MM.1S (cell line): ENCODE results near the gene TNP1.

ENCODE experiments used
- DNase-seq: peaks from one replicate; pipeline ENCODE4 v3.0.0-alpha.2; 2015
- H2AFZ ChIP-seq: fragments of 300-600 bp; sonication (generic); 2 replicates; pipeline ENCODE4 v1.6.0; 2016; ENCODE audit warnings: antibody characterized with exemption, low read length
- H3F3A ChIP-seq: fragments of 300-600 bp; sonication (generic); 2 replicates; pipeline ENCODE4 v1.6.1; 2016; ENCODE audit warnings: mild to moderate bottlenecking, antibody characterized with exemption, low read length, moderate library complexity, mixed read lengths; ENCODE audit not compliant: insufficient read depth
- H3K27ac ChIP-seq: fragments of 300-600 bp; sonication (generic); 2 replicates; pipeline ENCODE4 v1.5.1; 2016; ENCODE audit warnings: mild to moderate bottlenecking, low read length
- H3K27me3 ChIP-seq: fragments of 300-600 bp; sonication (generic); replicated peaks from 2 replicates; pipeline ENCODE4 v1.6.0; 2016; ENCODE audit warnings: low read length; ENCODE audit not compliant: insufficient read depth
- H3K36me3 ChIP-seq: fragments of 300-600 bp; sonication (generic); replicated peaks from 2 replicates; pipeline ENCODE4 v1.6.1; 2016; ENCODE audit warnings: mild to moderate bottlenecking, low read length, mixed read lengths; ENCODE audit not compliant: insufficient read depth
- H3K4me1 ChIP-seq: fragments of 300-600 bp; sonication (generic); 2 replicates; pipeline ENCODE4 v1.6.1; 2016; ENCODE audit warnings: low read length, mixed read lengths
- H3K4me2 ChIP-seq: fragments of 300-600 bp; sonication (generic); 2 replicates; pipeline ENCODE4 v1.6.0; 2016; ENCODE audit warnings: low read depth, low read length
- H3K4me3 ChIP-seq: fragments of 300-600 bp; sonication (generic); 2 replicates; pipeline ENCODE4 v1.5.1; 2016; ENCODE audit warnings: low read length, mixed read lengths
- H3K79me2 ChIP-seq: fragments of 300-600 bp; sonication (generic); 2 replicates; pipeline ENCODE4 v1.6.1; 2016; ENCODE audit warnings: mixed run types, low read length, mixed read lengths
- H3K9ac ChIP-seq: fragments of 300-600 bp; sonication (generic); 2 replicates; pipeline ENCODE4 v1.6.1; 2016; ENCODE audit warnings: low read length, mixed read lengths
- H3K9me2 ChIP-seq: fragments of 300-600 bp; sonication (generic); replicated peaks from 2 replicates; pipeline ENCODE4 v1.6.1; 2016; ENCODE audit warnings: mild to moderate bottlenecking, low read length, mixed read lengths; ENCODE audit not compliant: insufficient read depth
- H3K9me3 ChIP-seq: fragments of 300-600 bp; sonication (generic); replicated peaks from 2 replicates; pipeline ENCODE4 v1.6.1; 2016; ENCODE audit warnings: mild to moderate bottlenecking, low read length, mixed read lengths; ENCODE audit not compliant: insufficient read depth
- H4K20me1 ChIP-seq: fragments of 300-600 bp; sonication (generic); 2 replicates; pipeline ENCODE4 v1.6.1; 2016; ENCODE audit warnings: mild to moderate bottlenecking, low read length, moderate library complexity, mixed read lengths; ENCODE audit not compliant: insufficient read depth
- CTCF ChIP-seq: fragments of 300-600 bp; sonication (generic); IDR thresholded peaks from 2 replicates; pipeline ENCODE4 v1.5.1; 2016; ENCODE audit warnings: antibody characterized with exemption, low read length, mixed read lengths
- EZH2 ChIP-seq: fragments of 300-600 bp; sonication (generic); optimal IDR thresholded peaks from 2 replicates; pipeline ENCODE3; 2017; ENCODE audit warnings: low read depth, mild to moderate bottlenecking, antibody characterized with exemption, low read length, mixed read lengths
- EZH2phosphoT487 ChIP-seq: fragments of 300-600 bp; sonication (generic); IDR thresholded peaks from 2 replicates; pipeline ENCODE4 v1.6.1; 2018; ENCODE audit warnings: antibody characterized with exemption, low read length

TNP1 gene

GRCh38 chr2:216856406-216857065 lies 3.3 kb downstream of the TNP1 start:
- Histone ChIP-seq H3K27ac (no peak overlapping the region), H3K9ac (no peak overlapping the region), H3K4me3 (no peak overlapping the region), H4K20me1 (no peaks in the 10 kb centered on the region), H3K27me3 (no peaks in the 10 kb centered on the region), H3K4me1 (no peaks in the 10 kb centered on the region), H3K4me2 (no peak overlapping the region), H3K9me3 (no peaks in the 10 kb centered on the region), H3F3A (no peaks in the 10 kb centered on the region), H3K36me3 (no peaks in the 10 kb centered on the region), H3K79me2 (no peaks in the 10 kb centered on the region), H3K9me2 (no peaks in the 10 kb centered on the region), H2AFZ (no peak overlapping the region)
- DNase-seq = no peak
- TF ChIP-seq EZH2phosphoT487 (no peak), CTCF (no peak), EZH2 (no peak)

GRCh38 chr2:216855605-216856004 lies 4.3 kb downstream of the TNP1 start:
- Histone ChIP-seq H3K27me3 (no peaks in the 10 kb centered on the region), H2AFZ (no peak overlapping the region), H3K4me3 (no peak overlapping the region), H3K4me2 (no peak overlapping the region), H3K36me3 (no peaks in the 10 kb centered on the region), H3F3A (no peaks in the 10 kb centered on the region), H3K9me2 (no peaks in the 10 kb centered on the region), H3K9me3 (no peaks in the 10 kb centered on the region), H3K9ac (no peak overlapping the region), H3K4me1 (no peaks in the 10 kb centered on the region), H4K20me1 (no peaks in the 10 kb centered on the region), H3K27ac (no peak overlapping the region), H3K79me2 (no peaks in the 10 kb centered on the region)
- no peak for TF ChIP-seq EZH2phosphoT487
- TF ChIP-seq EZH2 = no peak
- TF ChIP-seq CTCF = no peak
- DNase-seq = no peak

- no peaks in the 10 kb centered on the region for H3K79me2 ChIP-seq
- no peaks in the 10 kb centered on the region for H3K27me3 ChIP-seq
- H3K9me2 ChIP-seq = no peaks in the 10 kb centered on the region
- H3F3A ChIP-seq = no peaks in the 10 kb centered on the region
- H3K9ac ChIP-seq = no peak overlapping the region
- H3K4me1 ChIP-seq = no peaks in the 10 kb centered on the region
- H3K36me3 ChIP-seq = no peaks in the 10 kb centered on the region
- H2AFZ ChIP-seq = no peak overlapping the region
- DNase-seq = no peak
- no peak overlapping the region for H3K4me2 ChIP-seq
- H3K4me3 ChIP-seq = no peak overlapping the region
- H3K9me3 ChIP-seq = no peaks in the 10 kb centered on the region
- H4K20me1 ChIP-seq = no peaks in the 10 kb centered on the region
- no peak overlapping the region for H3K27ac ChIP-seq
- TF ChIP-seq EZH2phosphoT487 (no peak), EZH2 (no peak), CTCF (no peak)
Measured at GRCh38 chr2:216855079-216855478, 4.8 kb downstream of the TNP1 start.
